GM19395 (cell line): ENCODE measurements around the gene SPR.

Source experiments
- ATAC-seq: cut with Tn5 transposase; IDR thresholded peaks from one replicate; pipeline ENCODE4 v1.9.1; 2021; ENCODE audit warnings: mild to moderate bottlenecking, moderate library complexity; ENCODE audit not compliant: unreplicated experiment

The SPR gene

GRCh38 chr2:72887032-72887739 lies at the start of gene SPR:
Gene SPR, plus strand, starts transcription at chr2:72887408. Its CDS starts 25 bp downstream, at chr2:72887433.
- ATAC-seq, result peak; percentile 87

- no peak for ATAC-seq
These were observed 47.1 kb upstream of the SPR start for GRCh38 chr2:72840066-72840465.

DNA sequence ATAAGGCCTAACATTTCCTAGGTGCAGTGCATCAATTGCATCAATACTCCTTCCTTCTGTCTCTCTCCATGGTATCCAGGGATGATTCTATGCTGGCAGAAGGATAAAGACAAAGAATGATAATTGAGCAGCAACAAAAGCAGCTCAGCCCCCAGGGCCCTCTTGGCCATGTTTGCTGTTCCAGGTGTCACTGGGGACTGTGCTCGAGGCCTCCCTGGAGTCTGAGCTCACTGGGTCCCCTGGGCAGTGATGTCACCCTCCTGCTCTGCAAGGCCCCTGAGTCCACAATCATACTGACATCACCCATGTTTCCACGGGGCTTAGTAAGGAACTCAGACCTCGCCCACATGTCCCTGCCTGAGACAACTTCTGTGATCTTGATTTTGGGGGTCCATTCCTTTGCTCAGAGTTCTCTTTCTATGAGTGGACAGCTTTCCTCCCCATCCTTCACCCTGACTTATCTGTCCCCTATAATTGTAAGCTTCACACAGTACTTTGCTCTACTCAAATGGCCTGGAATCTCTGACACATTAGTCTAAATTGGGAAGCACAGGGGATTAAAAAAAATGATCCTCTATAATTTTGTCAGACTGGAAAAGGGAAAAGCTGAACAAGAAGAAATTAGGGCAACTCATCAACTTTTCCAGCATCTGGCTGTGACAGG lies 45.6 kb upstream of the SPR start:
- no peak for ATAC-seq

DNA sequence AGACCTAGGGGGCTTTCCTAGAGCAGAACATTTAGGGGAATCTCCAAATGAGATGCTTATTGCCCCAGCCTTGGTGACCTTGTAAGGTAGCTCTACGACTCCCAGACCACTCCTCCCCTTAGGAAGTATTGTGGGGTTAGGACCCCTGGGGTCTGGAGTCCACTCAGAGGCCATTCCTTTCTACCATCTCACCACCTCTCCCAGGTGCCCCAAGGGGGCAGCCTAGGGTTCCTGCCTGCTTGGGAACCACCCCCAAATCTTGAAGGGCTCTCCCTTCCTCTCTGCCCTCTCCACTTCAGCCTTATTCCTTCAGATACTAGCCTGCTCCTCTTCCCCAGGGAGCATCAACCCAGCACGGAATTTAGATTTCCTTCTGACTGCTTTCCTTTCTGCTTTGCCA lies 43.9 kb upstream of the SPR start:
- ATAC-seq, result no peak

- peak; percentile 93 for ATAC-seq
These were observed 40.8 kb upstream of the SPR start for GRCh38 chr2:72846171-72847095.

GRCh38 chr2:72847534-72848315 lies 39.5 kb upstream of the SPR start:
- no peak for ATAC-seq

GRCh38 chr2:72848436-72849137 lies 38.6 kb upstream of the SPR start:
- ATAC-seq, result no peak

DNA sequence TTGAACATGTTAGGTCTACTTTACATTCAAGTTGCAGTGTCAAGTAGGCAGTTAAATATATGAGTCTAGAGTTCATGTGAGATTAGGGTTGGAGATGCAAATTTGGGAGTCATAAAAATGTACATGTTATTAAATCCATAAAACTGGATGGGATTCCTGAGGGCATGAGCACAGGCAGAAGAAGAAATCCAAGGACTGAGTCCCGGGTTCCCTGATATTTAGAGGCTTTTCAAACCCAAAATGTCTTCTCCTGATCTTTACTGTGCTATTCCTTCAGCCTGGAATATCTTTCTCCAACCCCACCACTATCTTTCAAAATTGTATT lies 38.1 kb upstream of the SPR start:
- ATAC-seq, result no peak

DNA sequence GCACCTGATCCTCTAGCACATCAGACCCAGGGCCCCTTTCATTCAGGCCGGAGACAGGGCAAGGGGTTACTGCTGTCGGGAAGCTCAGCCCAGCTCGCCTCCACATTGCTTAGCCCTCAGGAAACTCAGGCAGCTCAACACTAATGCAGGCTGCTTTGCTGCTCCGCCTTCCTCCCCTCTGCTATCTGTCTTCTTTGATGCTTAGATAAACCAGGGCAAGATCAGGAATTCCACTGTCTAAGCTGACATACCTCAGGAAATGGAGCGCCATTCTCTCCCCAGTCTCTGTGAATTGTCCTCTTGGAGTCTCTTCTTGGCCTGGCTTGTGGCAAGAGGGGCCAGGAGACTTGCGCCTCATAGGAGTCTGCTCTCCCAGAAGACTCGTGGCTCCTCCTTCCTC lies 35.9 kb upstream of the SPR start:
- no peak for ATAC-seq

- ATAC-seq, result peak; percentile 57
These were observed 27.4 kb upstream of the SPR start for GRCh38 chr2:72859831-72860262.

DNA sequence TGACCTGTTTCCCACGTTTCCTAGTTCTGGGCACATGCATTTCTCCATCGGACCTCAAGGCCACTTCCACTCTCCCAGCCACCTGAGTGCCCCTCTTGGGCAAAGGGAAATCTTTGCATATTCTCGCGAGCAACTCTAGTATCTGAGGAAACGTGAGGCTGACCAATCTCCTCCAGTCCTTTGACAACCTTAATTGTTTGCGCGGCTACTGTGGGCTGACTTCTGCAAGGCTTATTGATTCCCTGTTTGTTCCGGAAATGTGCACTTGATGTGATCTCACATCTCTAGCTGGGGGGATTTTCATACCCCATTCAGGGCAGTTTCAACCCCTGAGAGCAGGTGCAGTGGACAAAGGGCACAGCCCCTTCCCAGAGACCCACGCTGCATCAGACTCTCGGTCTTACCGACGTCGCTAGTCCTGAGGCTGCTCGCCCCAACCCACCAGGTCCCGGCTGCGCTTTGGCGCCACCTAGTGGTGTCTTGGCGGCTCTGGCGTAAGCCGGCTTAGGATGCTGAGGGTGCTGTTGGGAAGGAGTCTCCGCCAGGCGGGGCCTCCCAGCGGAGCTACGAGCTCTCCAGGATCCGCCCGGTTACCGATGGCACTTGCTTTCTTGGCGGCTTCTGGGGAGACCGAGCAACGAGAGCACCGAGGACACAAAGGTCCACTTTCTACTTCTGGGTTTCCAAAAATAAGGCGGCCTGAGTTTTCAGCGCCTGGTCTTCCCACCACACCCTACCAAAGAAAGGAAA lies 24.8 kb upstream of the SPR start:
- ATAC-seq, result peak; percentile 87

DNA sequence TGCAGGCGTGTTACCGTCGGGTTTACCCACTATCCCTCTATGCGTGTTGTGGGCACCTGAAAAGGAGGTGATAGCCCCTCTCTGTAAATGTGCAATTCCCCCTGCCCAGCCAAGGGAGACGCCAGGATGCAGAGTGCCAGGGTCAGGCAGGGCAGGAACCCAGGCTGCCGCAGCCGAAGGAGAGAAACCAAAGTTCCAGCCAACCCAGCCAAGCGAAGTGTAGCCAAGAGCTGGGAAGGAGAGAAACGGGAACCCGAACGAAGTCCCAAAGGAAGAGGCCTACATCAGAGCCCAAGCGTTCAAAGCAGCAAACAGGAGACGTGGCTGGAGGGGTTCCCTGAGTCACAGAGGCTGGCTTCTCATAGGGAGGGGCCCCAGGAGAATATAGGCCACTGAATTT lies 24.2 kb upstream of the SPR start:
- ATAC-seq, result no peak

GRCh38 chr2:72864500-72864899 lies 22.7 kb upstream of the SPR start:
- peak; percentile 57 for ATAC-seq

DNA sequence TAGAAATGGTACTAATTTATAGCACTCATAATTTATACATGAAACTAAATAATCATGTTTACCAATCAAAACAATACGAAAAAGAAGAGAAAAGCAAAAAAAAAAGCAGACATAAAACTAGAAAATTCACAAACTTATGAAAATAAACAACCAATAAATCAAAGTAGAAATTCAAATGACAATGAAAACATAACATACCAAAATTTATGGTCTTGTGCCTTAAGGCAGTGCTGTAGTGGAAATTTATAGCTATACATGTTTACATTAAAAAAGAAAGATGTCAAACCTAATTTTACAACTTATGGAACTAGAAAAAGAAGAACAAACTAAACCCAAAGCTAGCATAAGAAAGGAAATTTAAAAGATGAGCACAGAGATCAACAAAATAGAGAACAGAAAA lies 16.1 kb upstream of the SPR start:
- ATAC-seq, result no peak

GRCh38 chr2:72871880-72872279 lies 15.3 kb upstream of the SPR start:
- no peak for ATAC-seq

- no peak for ATAC-seq
These were observed 3.7 kb upstream of the SPR start for GRCh38 chr2:72883356-72883962.

DNA sequence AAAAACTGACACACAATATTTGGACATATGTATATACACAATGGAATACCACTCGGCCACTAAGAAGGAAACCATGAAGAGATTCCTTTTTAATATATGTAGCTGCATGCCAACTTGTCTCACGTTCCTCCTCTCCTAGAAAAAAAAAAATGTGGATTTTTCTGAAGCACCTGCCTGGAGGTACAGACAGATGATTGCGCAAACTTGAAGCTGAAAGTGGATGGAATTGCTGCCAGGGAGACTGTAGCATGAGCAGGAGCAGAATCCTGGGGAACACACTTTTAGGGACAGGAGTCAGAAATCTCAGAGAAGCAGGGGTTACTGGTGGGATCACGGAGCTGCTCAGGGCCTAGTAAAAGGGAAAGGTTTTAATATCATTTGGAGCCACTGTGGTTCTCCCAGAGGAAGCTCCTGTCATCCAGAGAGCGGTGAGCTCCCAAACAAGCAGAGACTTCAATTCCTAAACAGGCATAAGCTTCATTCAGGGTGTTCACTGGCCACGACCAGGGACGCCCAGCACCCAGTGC lies 640 bp upstream of the SPR start:
- no peak for ATAC-seq

DNA sequence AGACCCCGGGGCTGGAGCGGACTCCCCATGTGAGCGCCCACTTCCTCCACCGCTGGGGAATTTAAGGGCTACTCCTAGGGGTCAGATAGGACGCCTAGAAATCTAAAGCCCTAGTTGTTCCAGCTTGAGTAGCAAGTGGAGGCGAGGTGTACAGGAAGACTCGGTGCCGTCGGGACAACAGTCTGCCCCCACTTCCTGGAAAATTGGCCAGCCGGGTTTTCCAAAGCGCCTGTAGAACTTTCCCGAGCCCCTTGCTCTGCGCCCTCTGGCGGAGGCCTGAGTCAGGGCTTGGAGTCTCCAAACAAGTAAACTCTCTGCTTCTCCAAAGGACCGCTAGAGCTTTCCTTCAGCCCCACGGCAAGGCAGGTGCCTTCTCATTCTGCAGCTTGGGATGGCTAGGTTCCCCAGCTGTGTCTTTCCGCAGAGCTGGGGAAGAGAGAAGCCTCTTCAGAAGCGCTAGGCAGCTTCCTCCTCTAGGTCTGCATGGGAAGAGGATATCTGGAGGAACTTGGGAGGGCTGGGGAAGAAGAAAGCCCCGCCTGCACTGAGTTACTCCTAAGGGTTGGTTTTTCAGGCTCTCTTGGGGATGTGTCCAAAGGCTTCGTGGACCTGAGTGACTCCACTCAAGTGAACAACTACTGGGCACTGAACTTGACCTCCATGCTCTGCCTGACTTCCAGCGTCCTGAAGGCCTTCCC lies 681 bp downstream of the SPR start:
- ATAC-seq, result peak; percentile 57
